Duodenal mucosa (tissue), 2 donors: ENCODE data around the gene GSTT4.
"Not testable (repeated sequence)": the region's sequence is repeated elsewhere in the genome, so short reads cannot be mapped to it uniquely, and the experiment has no call there.

Experiments
- H3K27ac ChIP-seq: one replicate; pipeline ENCODE4 v1.7.0; 2013; ENCODE audit warnings: low read depth, low read length
- H3K27me3 ChIP-seq, 2 donors: one replicate each; pipeline ENCODE4 v1.7.0; 2013; ENCODE audit warnings: low read length in 2 of 2, control low read depth in 1 of 2; ENCODE audit not compliant: insufficient read depth in 2 of 2, control insufficient read depth in 1 of 2
- H3K36me3 ChIP-seq, 2 donors: one replicate each; pipeline ENCODE4 v1.7.0; 2013; ENCODE audit warnings: low read length in 2 of 2, control low read depth in 1 of 2; ENCODE audit not compliant: insufficient read depth in 2 of 2, control insufficient read depth in 1 of 2
- H3K4me1 ChIP-seq, 2 donors: one replicate each; pipeline ENCODE4 v1.7.0; 2013; ENCODE audit warnings: low read length in 2 of 2, control low read depth in 1 of 2; ENCODE audit not compliant: insufficient read depth in 2 of 2, control insufficient read depth in 1 of 2
- H3K4me3 ChIP-seq, 2 donors: one replicate each; pipeline ENCODE4 v1.7.0; 2013; ENCODE audit warnings: low read length in 2 of 2, low read depth in 1 of 2
- H3K9ac ChIP-seq, 2 donors: one replicate each; pipeline ENCODE4 v1.7.0; 2013; ENCODE audit warnings: low read length in 2 of 2, low read depth in 1 of 2
- H3K9me3 ChIP-seq, 2 donors: one replicate each; pipeline ENCODE4 v1.7.0; 2013; ENCODE audit warnings: low read length in 2 of 2, control low read depth in 1 of 2; ENCODE audit not compliant: control insufficient read depth in 1 of 2

The GSTT4 gene

DNA sequence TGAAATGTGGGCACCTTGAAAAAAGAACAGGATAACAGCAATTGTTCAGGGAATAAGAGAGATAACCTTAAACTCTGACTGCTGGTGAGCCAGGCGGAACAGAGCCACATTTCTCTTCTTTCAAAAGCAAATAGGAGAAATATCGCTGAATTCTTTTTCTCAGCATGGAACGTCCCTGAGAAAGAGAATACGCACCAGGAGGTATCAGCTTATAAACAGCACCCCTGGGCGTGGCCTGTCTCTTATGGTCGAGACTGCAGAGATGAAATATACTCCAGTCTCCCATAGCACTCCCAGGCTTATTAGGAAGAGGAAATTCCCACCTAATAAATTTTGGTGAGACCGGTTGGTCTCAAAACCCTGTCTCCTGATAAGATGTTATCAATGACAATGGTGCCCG lies 49.4 kb downstream of the GSTT4 start:
- not testable (repeated sequence) for H3K27ac ChIP-seq, H3K36me3 ChIP-seq, H3K9ac ChIP-seq, H3K4me3 ChIP-seq, H3K27me3 ChIP-seq, H3K9me3 ChIP-seq, H3K4me1 ChIP-seq

DNA sequence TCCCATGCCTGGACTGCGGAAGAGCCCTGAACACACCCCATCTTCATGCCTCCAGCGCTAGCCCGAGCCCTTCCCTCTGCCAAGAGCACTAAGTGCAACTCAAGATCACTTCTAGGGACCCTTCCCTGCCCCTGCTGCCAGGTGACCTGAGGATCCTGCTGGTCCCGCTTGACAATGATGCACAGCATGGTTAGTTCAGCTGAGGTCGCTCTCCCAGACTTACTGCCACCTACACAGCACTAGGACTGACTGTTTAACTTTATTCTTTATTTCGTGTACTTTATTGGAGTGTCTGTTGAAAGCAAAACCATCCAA lies 50.3 kb downstream of the GSTT4 start:
- not testable (repeated sequence) for H3K9ac ChIP-seq, H3K9me3 ChIP-seq, H3K27ac ChIP-seq, H3K36me3 ChIP-seq, H3K4me3 ChIP-seq, H3K27me3 ChIP-seq, H3K4me1 ChIP-seq

DNA sequence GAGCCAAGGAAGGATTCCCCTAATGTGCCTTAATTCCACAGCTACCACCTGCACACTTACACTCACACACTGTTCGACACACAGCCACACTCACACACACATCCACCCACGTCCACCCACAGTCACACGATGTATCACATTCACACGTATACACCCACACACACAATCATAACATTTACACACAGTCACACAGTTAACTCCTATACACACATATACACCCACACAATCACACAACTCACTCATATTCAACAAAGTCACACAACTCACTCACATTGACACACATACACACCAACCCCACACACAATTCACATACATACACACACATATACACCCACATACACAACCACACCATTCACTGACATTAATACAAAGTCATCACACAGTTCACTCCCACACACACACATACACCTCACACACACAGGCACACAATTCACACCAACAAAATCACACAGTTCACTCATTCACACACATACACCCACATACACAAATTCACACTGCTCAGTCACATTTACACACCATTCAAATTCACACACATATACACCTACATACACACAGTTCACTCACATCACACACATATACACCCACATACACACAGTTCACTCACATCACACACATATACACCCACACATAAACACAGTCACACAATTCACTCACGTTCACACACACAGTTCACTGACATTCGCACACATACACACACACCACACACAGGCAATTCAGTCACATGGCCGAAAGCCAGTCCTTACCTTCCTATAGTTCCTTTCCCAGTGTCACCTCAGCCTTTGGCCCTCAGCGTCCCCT lies 50.9 kb downstream of the GSTT4 start:
- not testable (repeated sequence) for H3K4me3 ChIP-seq, H3K27ac ChIP-seq, H3K27me3 ChIP-seq, H3K9me3 ChIP-seq, H3K4me1 ChIP-seq, H3K36me3 ChIP-seq, H3K9ac ChIP-seq

DNA sequence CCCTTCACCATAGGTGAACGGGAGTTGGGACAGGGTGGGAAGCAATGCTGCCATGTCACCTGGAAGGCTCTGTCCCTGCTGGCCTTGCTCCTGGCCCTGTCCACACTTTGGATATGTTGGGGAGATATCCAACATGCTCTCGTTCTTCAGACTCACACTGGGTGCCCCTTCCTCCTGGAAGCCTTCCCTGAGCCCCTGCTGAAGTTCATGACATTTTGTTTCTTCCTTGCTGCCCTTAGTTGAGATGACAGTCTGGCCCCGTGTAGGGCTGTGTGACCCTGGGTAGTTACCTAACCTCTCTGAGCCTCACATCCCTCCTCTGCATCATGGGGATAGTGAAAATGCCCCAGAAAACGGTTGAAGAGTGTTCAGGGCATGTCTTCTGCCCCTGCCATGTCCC lies 51.8 kb downstream of the GSTT4 start:
- not testable (repeated sequence) for H3K36me3 ChIP-seq, H3K27ac ChIP-seq, H3K27me3 ChIP-seq, H3K4me1 ChIP-seq, H3K4me3 ChIP-seq, H3K9me3 ChIP-seq, H3K9ac ChIP-seq

DNA sequence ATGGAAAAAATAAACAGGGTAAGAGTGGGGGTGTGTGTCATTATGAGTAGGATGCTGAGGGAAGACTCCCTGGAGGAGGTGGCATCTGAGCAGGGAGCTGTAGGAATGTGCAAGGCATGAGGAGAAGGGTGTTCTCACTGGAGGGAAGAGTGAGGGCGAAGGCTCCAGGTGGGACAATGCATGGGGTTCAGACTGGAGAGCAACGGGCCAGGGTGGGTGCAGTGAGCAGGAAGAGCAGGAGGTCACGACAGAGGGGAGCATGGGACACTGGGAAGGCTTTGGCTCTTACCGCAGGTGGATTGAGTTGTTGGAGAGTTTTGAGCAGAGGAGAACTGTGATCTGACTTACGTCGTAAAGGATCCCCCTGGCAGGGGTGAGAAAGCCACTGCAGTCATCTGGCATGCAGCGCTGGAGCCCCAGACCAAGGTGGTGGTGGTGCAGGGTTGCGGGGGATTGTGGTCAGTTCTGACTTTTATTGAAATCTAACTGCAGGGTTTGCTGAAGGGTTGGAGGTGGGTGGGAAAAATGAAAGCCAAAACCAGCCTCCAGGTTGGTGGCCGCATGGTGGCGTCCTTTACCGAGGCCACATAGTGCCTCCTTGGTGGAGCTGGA lies 52.4 kb downstream of the GSTT4 start:
- not testable (repeated sequence) for H3K4me3 ChIP-seq, H3K9me3 ChIP-seq, H3K9ac ChIP-seq, H3K36me3 ChIP-seq, H3K27me3 ChIP-seq, H3K27ac ChIP-seq, H3K4me1 ChIP-seq

DNA sequence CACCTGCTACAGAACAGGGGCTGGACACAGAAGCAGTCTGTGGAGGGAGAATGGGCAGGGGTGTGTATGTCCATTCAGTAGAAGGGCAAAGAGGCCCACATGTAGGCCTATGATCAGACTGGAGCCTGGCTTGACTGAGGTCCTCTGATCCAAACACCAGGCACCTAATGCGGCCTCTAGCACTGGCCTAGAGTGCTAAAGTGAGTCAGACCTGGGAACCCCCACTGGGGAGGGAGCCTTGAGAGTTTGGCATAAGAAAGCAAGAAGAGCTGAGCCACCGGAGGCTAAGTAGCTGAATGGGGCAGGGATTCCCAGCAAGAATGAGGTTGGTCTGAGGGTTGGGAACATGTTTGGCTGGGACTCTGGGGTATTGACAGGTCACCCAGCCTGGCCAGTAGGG lies 53.9 kb downstream of the GSTT4 start:
- not testable (repeated sequence) for H3K36me3 ChIP-seq, H3K4me1 ChIP-seq, H3K27me3 ChIP-seq, H3K9ac ChIP-seq, H3K9me3 ChIP-seq, H3K27ac ChIP-seq, H3K4me3 ChIP-seq

DNA sequence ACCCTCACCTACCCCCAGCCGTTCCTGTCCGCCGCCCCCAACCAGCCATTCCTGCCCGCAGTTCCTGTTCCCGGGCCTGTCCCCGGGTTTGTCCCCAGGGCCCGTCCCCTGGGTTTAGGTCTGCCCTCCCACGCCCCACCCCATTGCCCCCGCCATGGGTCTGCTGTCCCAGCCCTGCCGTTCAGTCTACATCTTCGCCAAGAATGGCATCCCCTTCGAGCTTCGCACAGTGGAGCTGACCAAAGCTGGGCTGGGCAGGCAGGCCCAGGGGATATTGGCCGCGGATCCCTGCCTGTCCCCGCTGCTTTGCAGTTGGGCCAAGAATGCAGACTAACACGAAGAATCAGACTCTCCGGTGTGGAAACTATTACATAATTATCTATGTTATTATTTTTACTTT lies 55.5 kb downstream of the GSTT4 start:
- H3K27me3 ChIP-seq, H3K9ac ChIP-seq, H3K9me3 ChIP-seq, H3K4me3 ChIP-seq, H3K36me3 ChIP-seq, H3K4me1 ChIP-seq, H3K27ac ChIP-seq: not testable (repeated sequence)
